H1 (cell line): ENCODE measurements around the gene SMC3. TPM values are rescaled to one million over a fixed set of nuclear protein-coding genes. Genes with fewer than 3 reads are reported as not detected.

ENCODE experiments used
- CHD7 ChIP-seq: fragments of 300-600 bp; sonication (generic); IDR thresholded peaks from 2 replicates; pipeline ENCODE4 v1.7.1; 2012; ENCODE audit warnings: low read length, moderate library complexity, mild to moderate bottlenecking, inconsistent platforms; ENCODE audit not compliant: insufficient replicate concordance
- SP4 ChIP-seq: IDR thresholded peaks from 2 replicates; pipeline ENCODE4 v1.6.1; 2012; ENCODE audit warnings: low read length, inconsistent platforms
- polyA plus RNA-seq, 7 experiments: library from polyadenylated mRNA; depleted of rRNA in 3 of 7; stranded (reverse) in 5 of 7; unstranded in 2 of 7; fragments of >200 nt in 5 of 7; fragments of 200-250 nt in 2 of 7; gene quantifications; 1 replicate in 5 of 7; 2 replicates in 1 of 7; 4 replicates in 1 of 7; pipeline versions ENCODE4 v1.2.1 to v1.2.3, GENCODE V29; 2011 to 2013; ENCODE audit warnings: missing spikeins in 2 of 7, mixed read lengths in 2 of 7
- total RNA-seq: library from RNA; stranded (reverse); fragmentation: NEBNext Ultra II Directional; extraction: Animal tissue kit (Norgen Biotek cat#: 25700); gene quantifications from 2 replicates; pipeline ENCODE4 v1.2.1, GENCODE V29; 2021

The SMC3 gene
- total and polyA plus RNA-seq, 2 of the 8 experiments (the other 6 are each of a cell fraction or from before 2014, with no cell fraction given) = 12.7 to 93.4 TPM

GRCh38 chr10:110584006-110584405 lies 16.5 kb downstream of the SMC3 start (continued):
- TF ChIP-seq CHD7 (no peak), SP4 (no peak)
